CD4-positive, alpha-beta T cell (primary cell): Measurements from ENCODE around the gene ZNF681. TPM values are rescaled to one million over a fixed set of nuclear protein-coding genes. Genes with fewer than 3 reads are reported as not detected.

ENCODE experiments used
- ATAC-seq: fragments of 200-7000 bp; cut with Tn5 transposase; one replicate; pipeline ENCODE4 v1.10.0; 2022; ENCODE audit warnings: mild to moderate bottlenecking; ENCODE audit not compliant: poor library complexity
- CTCF ChIA-PET: fragments of 350-600 bp; sonication (Branson Sonifier 250); formaldehyde crosslinking; loops from one replicate; lab custom pipeline; 2021; ENCODE audit warnings: antibody characterized with exemption, inconsistent platforms; lab: Charles Lee
- POLR2A ChIA-PET: fragments of 350-600 bp; sonication (Branson Sonifier 250); formaldehyde crosslinking; loops from one replicate; lab custom pipeline; 2021; ENCODE audit warnings: antibody characterized with exemption, inconsistent platforms; lab: Charles Lee
- DNase-seq, 14 experiments: peaks; one replicate each; pipeline ENCODE4 v3.0.0-alpha.2; 2013 to 2020; ENCODE audit warnings: mixed read lengths in 2 of 14
- H3K27ac ChIP-seq, 2 donors: one replicate each; pipeline versions ENCODE4 v1.5.1 to v1.7.0; 2013; ENCODE audit warnings: low read length in 2 of 2, low read depth in 1 of 2, mild to moderate bottlenecking in 1 of 2
- H3K27me3 ChIP-seq, 2 experiments: 1 replicate in 1 of 2; 2 replicates in 1 of 2; pipeline versions ENCODE4 v1.6.1 to v1.7.0; 2013; ENCODE audit warnings: low read length in 2 of 2, control low read depth in 1 of 2, mild to moderate bottlenecking in 1 of 2, moderate library complexity in 1 of 2; ENCODE audit not compliant: insufficient read depth in 2 of 2, control insufficient read depth in 1 of 2
- H3K36me3 ChIP-seq: one replicate; pipeline ENCODE4 v1.6.1; 2013; ENCODE audit warnings: low read length, control low read depth; ENCODE audit not compliant: insufficient read depth
- H3K4me1 ChIP-seq: one replicate; pipeline ENCODE4 v1.6.1; 2013; ENCODE audit warnings: low read length, control low read depth; ENCODE audit not compliant: insufficient read depth
- H3K4me3 ChIP-seq: one replicate; pipeline ENCODE4 v1.5.1; 2013; ENCODE audit warnings: mild to moderate bottlenecking, low read length, moderate library complexity
- H3K9me3 ChIP-seq, 2 experiments: 1 replicate in 1 of 2; 2 replicates in 1 of 2; pipeline versions ENCODE4 v1.6.1 to v1.7.0; 2013; ENCODE audit warnings: low read length in 2 of 2, mild to moderate bottlenecking in 2 of 2, control low read depth in 1 of 2, moderate library complexity in 1 of 2; ENCODE audit not compliant: control insufficient read depth in 1 of 2, insufficient read depth in 1 of 2
- H3K27ac Mint-ChIP-seq: one replicate; pipeline ENCODE4 v1.8.0; 2020; ENCODE audit warnings: mixed read lengths
- H3K27me3 Mint-ChIP-seq: one replicate; pipeline ENCODE4 v1.8.0; 2021; ENCODE audit warnings: mixed read lengths
- H3K36me3 Mint-ChIP-seq: one replicate; pipeline ENCODE4 v1.8.0; 2021; ENCODE audit warnings: low read depth, mixed read lengths
- H3K4me1 Mint-ChIP-seq: one replicate; pipeline ENCODE4 v1.8.0; 2021; ENCODE audit warnings: low read depth, mixed read lengths
- H3K4me3 Mint-ChIP-seq: one replicate; pipeline ENCODE4 v1.8.0; 2020; ENCODE audit warnings: mild to moderate bottlenecking, mixed read lengths
- H3K9me3 Mint-ChIP-seq: one replicate; pipeline ENCODE4 v1.8.0; 2020; ENCODE audit warnings: mixed read lengths
- CTCF ChIP-seq: fragments of 200-600 bp; IDR thresholded peaks from one replicate; pipeline ENCODE4 v1.8.0; 2022; ENCODE audit warnings: antibody characterized with exemption, mild to moderate bottlenecking
- intact Hi-C, 2 experiments: fragments of 100-400 bp; cut with DNase I in 1 of 2; cut with micrococcal nuclease in 1 of 2; formaldehyde crosslinking; loops; one replicate each; pipeline versions ENCODE4 v1.15.1 to v1.9.0; 2023 to 2025; cut with DNase I, micrococcal nuclease
- polyA plus RNA-seq, 2 donors: library from polyadenylated mRNA; unstranded; fragments of 120-200 nt; gene quantifications; one replicate each; pipeline ENCODE4 v1.2.1, GENCODE V29; 2013
- total RNA-seq, 174 experiments: library from RNA in 2 of 174; stranded (reverse) in 2 of 174; gene quantifications; one replicate each; pipeline ENCODE4 v1.2.3 and lab custom pipeline; 2021 to 2026

The ZNF681 gene
- 1 to 10 TPM; 1.6 to 2.6 TPM for total RNA-seq
- polyA plus RNA-seq (2013, experiment 1 of 2), result 3.4 TPM
- polyA plus RNA-seq (2013, experiment 2 of 2), result 3.8 TPM
- 5.7 to 38.4 (median 19.6) reads per million in 172 experiments for total RNA-seq (lab: John Stamatoyannopoulos, UW)

- no peaks in the 10 kb centered on the region for H3K27me3 Mint-ChIP-seq
- H3K4me1 Mint-ChIP-seq, result peaks cover 32% of the 10 kb centered on the region
- DNase-seq, result peak; percentile 73 to 95 (median 80)
- peak within 1 kb of the TSS; percentile 98 for H3K4me3 Mint-ChIP-seq
- intact Hi-C loops, result loop anchor here (2.0 to 10.0 kb wide), 7 partner anchors 40 to 486 kb away; partner anchors contain the start of genes ZNF675 (in 2 of the 2), ZNF726 (in 1 of the 2) and ZNF91 (in 1 of the 2)
- Histone ChIP-seq H3K36me3 (peaks cover 3% of the 10 kb centered on the region), H3K27ac (peak within 1 kb of the TSS; percentile 64 to 80), H3K9me3 (peaks cover 0 to 7% of the 10 kb centered on the region in 2 experiments), H3K27me3 (no peaks in the 10 kb centered on the region), H3K4me3 (peak within 1 kb of the TSS; percentile 85), H3K4me1 (peaks cover 25% of the 10 kb centered on the region)
- no peak for TF ChIP-seq CTCF
- no peaks in the 10 kb centered on the region for H3K9me3 Mint-ChIP-seq
- ChIA-PET POLR2A (interaction anchor here (0.6 to 3.5 kb wide), 24 partner anchors 9 to 1991 kb away, joined by 3 to 42 read pairs (median 4); partner anchors contain the start of genes ZNF100, ZNF254, ZNF257 and ZNF43), CTCF (interaction anchor here (0.8 to 0.9 kb wide), 2 partner anchors 68 to 73 kb away, joined by 3 to 4 read pairs; no protein-coding TSS in a partner anchor)
- ATAC-seq, result peak; percentile 88
- peaks cover 40% of the 10 kb centered on the region for H3K36me3 Mint-ChIP-seq
- H3K27ac Mint-ChIP-seq, result peak within 1 kb of the TSS; percentile 98
Measured at GRCh38 chr19:23758187-23759074, at the start of gene ZNF681. Gene ZNF681 (minus strand): TSS chr19:23758891. CDS start chr19:23758749, 142 bp downstream.

DNA sequence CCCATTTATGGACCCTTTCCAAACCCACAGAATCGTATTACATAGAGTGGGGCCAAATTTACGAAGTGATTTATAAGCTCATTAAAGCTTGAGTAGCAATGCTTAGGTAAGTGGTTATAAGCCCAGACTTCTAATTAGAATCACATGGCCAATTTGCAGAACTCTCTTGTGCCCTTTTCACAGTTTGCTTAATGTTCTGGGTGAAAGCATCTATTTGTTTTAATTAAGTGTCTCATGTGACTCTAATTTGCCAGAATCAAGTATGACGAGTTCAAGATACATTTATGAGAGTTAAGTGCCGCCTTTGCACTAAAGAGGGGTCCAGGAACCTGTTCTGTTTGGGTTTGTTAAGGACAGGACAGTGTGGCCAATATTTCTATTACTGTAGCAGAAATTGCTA is 46.0 kb upstream of the ZNF681 start:
- ATAC-seq, result no peak
- Histone ChIP-seq H3K27ac (no peak overlapping the region), H3K9me3 (peaks cover 0 to 6% of the 10 kb centered on the region in 2 experiments), H3K27me3 (no peaks in the 10 kb centered on the region), H3K4me1 (peaks cover 15% of the 10 kb centered on the region), H3K4me3 (no peak overlapping the region), H3K36me3 (no peaks in the 10 kb centered on the region)
- Mint-ChIP-seq H3K27ac (no peak overlapping the region), H3K36me3 (peaks cover 28% of the 10 kb centered on the region), H3K4me3 (no peak overlapping the region), H3K9me3 (no peaks in the 10 kb centered on the region), H3K4me1 (peaks cover 30% of the 10 kb centered on the region), H3K27me3 (no peaks in the 10 kb centered on the region)
- TF ChIP-seq CTCF, result no peak
- no peak for DNase-seq
- POLR2A ChIA-PET, result no interaction called here
- CTCF ChIA-PET, result no interaction called here
- intact Hi-C loops, result loop anchor here in 1 of 2 experiments (10.0 kb wide), 1 partner anchor 120 kb away; the partner anchor contains the start of gene ZNF675

DNA sequence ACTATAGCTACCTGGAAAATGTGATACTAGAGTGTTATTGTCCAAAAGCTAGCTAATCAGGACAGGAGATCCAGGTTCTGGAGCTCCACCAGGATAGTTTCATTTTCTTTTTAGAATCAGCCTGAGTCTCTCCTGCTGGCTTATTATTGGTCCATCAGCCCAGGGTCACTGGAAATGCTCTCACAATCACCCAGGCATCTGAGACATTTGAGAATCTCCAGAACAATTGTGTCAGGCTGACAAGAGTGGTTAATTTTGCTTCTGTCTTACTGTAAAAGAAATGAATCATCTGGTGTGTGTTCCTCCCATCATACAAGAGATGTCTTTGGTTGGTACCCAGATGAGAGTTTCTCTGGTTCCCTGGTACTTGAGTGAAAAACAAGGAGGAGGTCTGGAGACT is 43.6 kb upstream of the ZNF681 start:
- Histone ChIP-seq H3K4me3 (peak overlapping the region; percentile 38), H3K27ac (peak overlapping the region in 1 of 2 donors; percentile 60)
- peak in 1 of 14 experiments; percentile 47 for DNase-seq

More for the DNA sequence above, 43.6 kb upstream of the ZNF681 start:
- Histone ChIP-seq H3K4me1 (peaks cover 15% of the 10 kb centered on the region), H3K9me3 (peaks cover 0 to 6% of the 10 kb centered on the region in 2 experiments), H3K36me3 (no peaks in the 10 kb centered on the region), H3K27me3 (no peaks in the 10 kb centered on the region)
- ChIA-PET CTCF (interaction anchor here (1.0 kb wide), 1 partner anchor 15 kb away, joined by 3 read pairs; no protein-coding TSS in a partner anchor), POLR2A (interaction anchor here (3.4 kb wide), 1 partner anchor 44 kb away, joined by 19 read pairs; the partner anchor contains the start of gene ZNF681)
- no peaks in the 10 kb centered on the region for H3K9me3 Mint-ChIP-seq
- H3K4me1 Mint-ChIP-seq, result peaks cover 43% of the 10 kb centered on the region
- no peak for ATAC-seq
- TF ChIP-seq CTCF, result no peak
- peak overlapping the region; percentile 86 for H3K4me3 Mint-ChIP-seq
- H3K27me3 Mint-ChIP-seq, result no peaks in the 10 kb centered on the region
- H3K36me3 Mint-ChIP-seq, result peaks cover 21% of the 10 kb centered on the region
- peak overlapping the region; percentile 90 for H3K27ac Mint-ChIP-seq
- intact Hi-C loops, result loop anchor here in 1 of 2 experiments (10.0 kb wide), 1 partner anchor 117 kb away; the partner anchor contains the start of gene ZNF675
